ENCODE measurements around the gene CEP83.

Gene CEP83

GRCh38 chr12:94459728-94460615, at the start of gene CEP83:
Gene CEP83 (minus strand): TSS chr12:94459867. CDS start chr12:94412490, 47,377 bp downstream.
- TF ChIP-seq CTCF (IDR thresholded peaks at IDR 0.05; ENCODE audit: low read depth, low read length, missing control alignments), result no peak
- DNase-seq (ENCODE audit: low read depth), result peak; percentile 80
- peak within 1 kb of the TSS; percentile 92 for H3K4me3 ChIP-seq (ENCODE audit: low read depth, low read length)

GRCh38 chr12:94509317-94509716, 49.6 kb upstream of the CEP83 start:
- no peak for DNase-seq (ENCODE audit: low read depth)
- TF ChIP-seq CTCF (IDR thresholded peaks at IDR 0.05; ENCODE audit: low read depth, low read length, missing control alignments), result no peak
- H3K4me3 ChIP-seq (ENCODE audit: low read depth, low read length), result no peak overlapping the region

GRCh38 chr12:94507455-94507854, 47.8 kb upstream of the CEP83 start:
- no peak for DNase-seq (ENCODE audit: low read depth)
- TF ChIP-seq CTCF (IDR thresholded peaks at IDR 0.05; ENCODE audit: low read depth, low read length, missing control alignments), result no peak
- H3K4me3 ChIP-seq (ENCODE audit: low read depth, low read length), result no peak overlapping the region

GRCh38 chr12:94504386-94504785, 44.7 kb upstream of the CEP83 start:
- DNase-seq (ENCODE audit: low read depth), result no peak
- no peak for TF ChIP-seq CTCF (IDR thresholded peaks at IDR 0.05; ENCODE audit: low read depth, low read length, missing control alignments)
- no peak overlapping the region for H3K4me3 ChIP-seq (ENCODE audit: low read depth, low read length)

GRCh38 chr12:94503619-94504018, 44.0 kb upstream of the CEP83 start:
- no peak for TF ChIP-seq CTCF (IDR thresholded peaks at IDR 0.05; ENCODE audit: low read depth, low read length, missing control alignments)
- no peak for DNase-seq (ENCODE audit: low read depth)
- no peak overlapping the region for H3K4me3 ChIP-seq (ENCODE audit: low read depth, low read length)

- no peak overlapping the region for H3K4me3 ChIP-seq (ENCODE audit: low read depth, low read length)
- TF ChIP-seq CTCF (IDR thresholded peaks at IDR 0.05; ENCODE audit: low read depth, low read length, missing control alignments), result no peak
- DNase-seq (ENCODE audit: low read depth), result no peak
Observed at GRCh38 chr12:94500831-94501567, 41.3 kb upstream of the CEP83 start.
